Parathyroid adenoma (tissue), 2 donors: Measurements from ENCODE around the gene TMIGD1.
"Not testable (repeated sequence)": the region's sequence is repeated elsewhere in the genome, so short reads cannot be mapped to it uniquely, and the experiment has no call there.

Experiments used
- H2AFZ ChIP-seq: fragments of 300-600 bp; sonication (generic); one replicate; pipeline ENCODE4 v1.7.0; 2017; ENCODE audit warnings: antibody characterized with exemption, mild to moderate bottlenecking
- H3K27ac ChIP-seq: fragments of 300-600 bp; sonication (generic); one replicate; pipeline ENCODE4 v1.7.0; 2017
- H3K27me3 ChIP-seq: fragments of 300-600 bp; sonication (generic); one replicate; pipeline ENCODE4 v1.7.0; 2017; ENCODE audit warnings: low read length; ENCODE audit not compliant: control insufficient read depth, insufficient read depth
- H3K36me3 ChIP-seq: fragments of 300-600 bp; sonication (generic); one replicate; pipeline ENCODE4 v1.7.0; 2017; ENCODE audit warnings: low read length; ENCODE audit not compliant: control insufficient read depth, insufficient read depth
- H3K4me1 ChIP-seq: fragments of 300-600 bp; sonication (generic); one replicate; pipeline ENCODE4 v1.7.0; 2017; ENCODE audit warnings: control low read depth
- H3K4me2 ChIP-seq: fragments of 300-600 bp; sonication (generic); one replicate; pipeline ENCODE4 v1.7.0; 2017; ENCODE audit warnings: low read length
- H3K4me3 ChIP-seq: fragments of 300-600 bp; sonication (generic); one replicate; pipeline ENCODE4 v1.7.0; 2017; ENCODE audit warnings: low read depth, low read length
- H3K79me2 ChIP-seq: fragments of 300-600 bp; sonication (generic); one replicate; pipeline ENCODE4 v1.7.0; 2017; ENCODE audit warnings: control low read depth
- H3K9ac ChIP-seq: fragments of 300-600 bp; sonication (generic); one replicate; pipeline ENCODE4 v1.7.0; 2017; ENCODE audit warnings: mild to moderate bottlenecking
- H3K9me3 ChIP-seq: fragments of 300-600 bp; sonication (generic); one replicate; pipeline ENCODE4 v1.7.0; 2017; ENCODE audit warnings: low read length; ENCODE audit not compliant: control insufficient read depth
- TF ChIP-seq, protein P1 (sequence below): fragments of 300-600 bp; sonication (generic); IDR thresholded peaks from one replicate; pipeline ENCODE4 v1.7.0; 2017; ENCODE audit warnings: antibody characterized with exemption, mild to moderate bottlenecking
- donor health status: primary hyperparathyroidism.

The TMIGD1 gene

GRCh38 chr17:30344283-30345088 lies 10.6 kb upstream of the TMIGD1 start:
- no peak overlapping the region for H3K9ac ChIP-seq
- no peaks in the 10 kb centered on the region for H3K27me3 ChIP-seq
- H3K27ac ChIP-seq: peak overlapping the region; percentile 55
- H3K36me3 ChIP-seq: no peaks in the 10 kb centered on the region
- peak overlapping the region; percentile 3 for H3K4me3 ChIP-seq
- H3K4me1 ChIP-seq: peaks cover 15% of the 10 kb centered on the region
- no peaks in the 10 kb centered on the region for H3K79me2 ChIP-seq
- TF ChIP-seq, protein P1, sequence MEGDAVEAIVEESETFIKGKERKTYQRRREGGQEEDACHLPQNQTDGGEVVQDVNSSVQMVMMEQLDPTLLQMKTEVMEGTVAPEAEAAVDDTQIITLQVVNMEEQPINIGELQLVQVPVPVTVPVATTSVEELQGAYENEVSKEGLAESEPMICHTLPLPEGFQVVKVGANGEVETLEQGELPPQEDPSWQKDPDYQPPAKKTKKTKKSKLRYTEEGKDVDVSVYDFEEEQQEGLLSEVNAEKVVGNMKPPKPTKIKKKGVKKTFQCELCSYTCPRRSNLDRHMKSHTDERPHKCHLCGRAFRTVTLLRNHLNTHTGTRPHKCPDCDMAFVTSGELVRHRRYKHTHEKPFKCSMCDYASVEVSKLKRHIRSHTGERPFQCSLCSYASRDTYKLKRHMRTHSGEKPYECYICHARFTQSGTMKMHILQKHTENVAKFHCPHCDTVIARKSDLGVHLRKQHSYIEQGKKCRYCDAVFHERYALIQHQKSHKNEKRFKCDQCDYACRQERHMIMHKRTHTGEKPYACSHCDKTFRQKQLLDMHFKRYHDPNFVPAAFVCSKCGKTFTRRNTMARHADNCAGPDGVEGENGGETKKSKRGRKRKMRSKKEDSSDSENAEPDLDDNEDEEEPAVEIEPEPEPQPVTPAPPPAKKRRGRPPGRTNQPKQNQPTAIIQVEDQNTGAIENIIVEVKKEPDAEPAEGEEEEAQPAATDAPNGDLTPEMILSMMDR: no peak
- H3K9me3 ChIP-seq: no peaks in the 10 kb centered on the region
- peak overlapping the region; percentile 93 for H2AFZ ChIP-seq
- H3K4me2 ChIP-seq: peak overlapping the region; percentile 51

- H3K79me2 ChIP-seq: no peaks in the 10 kb centered on the region
- H3K4me2 ChIP-seq: peak overlapping the region; percentile 51
- peak overlapping the region; percentile 93 for H2AFZ ChIP-seq
- no peaks in the 10 kb centered on the region for H3K36me3 ChIP-seq
- TF ChIP-seq, protein P1: no peak
- H3K4me1 ChIP-seq: peaks cover 15% of the 10 kb centered on the region
- peak overlapping the region; percentile 55 for H3K27ac ChIP-seq
- no peaks in the 10 kb centered on the region for H3K27me3 ChIP-seq
- H3K9ac ChIP-seq: no peak overlapping the region
- H3K9me3 ChIP-seq: no peaks in the 10 kb centered on the region
- H3K4me3 ChIP-seq: peak overlapping the region; percentile 3
Measured at GRCh38 chr17:30343796-30344195, 9.9 kb upstream of the TMIGD1 start.

DNA sequence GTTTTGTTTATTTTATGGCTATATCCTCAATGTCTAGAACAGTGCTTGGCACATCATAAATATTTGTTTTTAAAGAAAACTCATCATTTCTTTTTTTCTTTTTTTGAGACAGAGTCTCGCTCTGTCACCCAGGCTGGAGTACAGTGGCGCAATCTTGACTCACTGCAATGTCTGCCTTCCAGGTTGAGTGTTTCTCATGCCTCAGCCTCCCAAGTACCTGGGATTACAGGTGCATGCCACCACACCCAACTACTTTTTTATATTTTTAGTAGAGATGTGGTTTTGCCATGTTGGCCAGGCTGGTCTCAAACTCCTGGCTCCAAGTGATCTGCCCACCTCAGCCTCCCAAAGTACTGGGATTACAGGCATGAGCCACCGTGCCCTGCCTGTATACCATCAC lies 9.4 kb upstream of the TMIGD1 start:
- H3K79me2 ChIP-seq, H3K9me3 ChIP-seq, H3K27ac ChIP-seq, H3K9ac ChIP-seq, H3K36me3 ChIP-seq, H3K27me3 ChIP-seq, H3K4me2 ChIP-seq, H3K4me3 ChIP-seq: not testable (repeated sequence)
- H3K4me1 ChIP-seq: peaks cover 15% of the 10 kb centered on the region
- peak overlapping the region; percentile 93 for H2AFZ ChIP-seq

GRCh38 chr17:30341703-30342249 lies 7.9 kb upstream of the TMIGD1 start:
- Histone ChIP-seq H2AFZ (no peak overlapping the region), H3K4me2 (no peak overlapping the region), H3K79me2 (no peaks in the 10 kb centered on the region), H3K27me3 (no peaks in the 10 kb centered on the region), H3K4me1 (peaks cover 15% of the 10 kb centered on the region), H3K27ac (no peak overlapping the region), H3K36me3 (no peaks in the 10 kb centered on the region), H3K9me3 (no peaks in the 10 kb centered on the region), H3K9ac (no peak overlapping the region), H3K4me3 (no peak overlapping the region)
- TF ChIP-seq, protein P1: no peak

GRCh38 chr17:30340801-30341356 lies 7.0 kb upstream of the TMIGD1 start:
- Histone ChIP-seq H3K4me1 (peaks cover 15% of the 10 kb centered on the region), H3K27ac (peak overlapping the region; percentile 59)

More at GRCh38 chr17:30340801-30341356, 7.0 kb upstream of the TMIGD1 start:
- no peaks in the 10 kb centered on the region for H3K36me3 ChIP-seq
- peak overlapping the region; percentile 16 for H3K4me2 ChIP-seq
- TF ChIP-seq, protein P1: no peak
- H3K4me3 ChIP-seq: peak overlapping the region; percentile 5
- H3K9ac ChIP-seq: no peak overlapping the region
- H3K27me3 ChIP-seq: no peaks in the 10 kb centered on the region
- no peaks in the 10 kb centered on the region for H3K79me2 ChIP-seq
- no peaks in the 10 kb centered on the region for H3K9me3 ChIP-seq
- peak overlapping the region; percentile 59 for H2AFZ ChIP-seq
